NCI-H2107 (cell line): Measurements from ENCODE around the gene SMPDL3B.

Source experiments
- DNase-seq: peaks from one replicate; lab custom pipeline; 2025; lab: John Stamatoyannopoulos, UW

SMPDL3B gene

DNA sequence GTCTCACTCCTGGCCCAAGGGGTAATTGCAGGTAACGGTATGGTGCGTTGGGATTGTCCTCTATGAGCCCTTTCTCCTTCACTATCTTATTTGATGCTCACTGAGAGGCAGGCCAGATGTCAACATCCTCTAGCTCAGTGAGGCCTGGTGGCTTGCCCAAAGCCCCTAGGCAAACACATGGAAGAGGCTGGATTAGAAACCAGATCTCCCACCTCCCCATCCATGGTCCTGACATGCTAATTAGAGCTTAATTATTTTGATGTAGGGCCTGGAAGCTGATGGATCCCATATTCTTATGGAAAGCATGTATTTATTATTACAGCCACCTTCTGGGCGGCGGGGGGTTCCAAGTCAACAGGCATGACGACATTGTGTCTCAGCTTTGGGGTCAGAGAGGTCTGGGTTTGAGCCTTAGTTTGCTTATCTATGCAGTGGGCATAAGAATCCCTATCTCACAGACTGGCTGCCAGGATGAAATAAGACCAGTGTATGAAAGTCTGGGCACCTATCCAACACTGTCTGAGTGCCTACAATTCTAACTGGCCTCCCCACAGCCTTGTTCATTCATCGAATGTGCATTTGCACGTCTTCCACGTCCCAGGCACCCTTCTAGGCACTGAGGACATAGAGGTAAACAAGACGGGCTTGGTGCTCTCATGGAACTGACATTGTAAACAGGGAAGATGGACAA lies 6.2 kb downstream of the SMPDL3B start:
- DNase-seq: no peak

DNA sequence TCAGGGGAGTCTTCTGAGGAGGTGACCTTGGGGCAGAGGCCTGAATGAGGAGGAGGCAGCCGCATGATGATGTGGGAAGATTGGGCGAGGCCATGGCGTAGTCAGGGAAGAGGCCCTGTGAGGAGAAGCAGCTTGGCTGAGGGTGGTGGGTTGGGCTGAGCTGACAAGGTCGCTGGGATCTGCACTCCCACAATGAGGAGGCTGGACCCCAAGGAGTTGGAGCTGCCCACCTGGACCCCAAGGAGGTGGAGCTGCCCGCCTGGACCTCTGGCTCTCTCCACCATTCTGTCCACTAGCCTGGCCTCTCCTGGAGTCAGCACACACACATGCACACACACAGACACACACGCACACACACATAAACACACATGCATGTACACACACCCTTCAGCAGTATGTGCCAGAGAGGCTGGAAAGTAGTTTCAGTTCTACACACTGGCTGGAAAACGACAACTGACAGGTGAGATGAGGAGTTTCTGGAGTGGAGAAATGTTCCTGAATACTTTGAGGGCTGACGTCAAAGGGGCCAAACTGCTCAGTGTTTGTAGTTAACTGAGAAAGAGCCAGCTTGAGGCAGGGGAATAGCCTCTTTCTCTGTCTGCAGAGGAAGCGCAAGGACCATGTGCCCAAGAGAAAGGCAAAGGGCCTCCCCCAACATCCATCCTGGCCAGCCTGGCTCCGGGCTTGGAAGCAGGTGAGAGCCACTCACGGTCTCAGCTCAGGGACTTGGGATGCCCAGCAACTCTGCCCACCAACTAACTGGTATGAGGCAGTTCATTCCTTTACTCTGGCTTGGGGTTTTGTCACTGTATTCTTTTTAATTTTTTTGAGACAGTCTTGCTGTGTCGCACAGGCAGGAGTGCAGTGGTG lies 7.1 kb downstream of the SMPDL3B start:
- DNase-seq: no peak

DNA sequence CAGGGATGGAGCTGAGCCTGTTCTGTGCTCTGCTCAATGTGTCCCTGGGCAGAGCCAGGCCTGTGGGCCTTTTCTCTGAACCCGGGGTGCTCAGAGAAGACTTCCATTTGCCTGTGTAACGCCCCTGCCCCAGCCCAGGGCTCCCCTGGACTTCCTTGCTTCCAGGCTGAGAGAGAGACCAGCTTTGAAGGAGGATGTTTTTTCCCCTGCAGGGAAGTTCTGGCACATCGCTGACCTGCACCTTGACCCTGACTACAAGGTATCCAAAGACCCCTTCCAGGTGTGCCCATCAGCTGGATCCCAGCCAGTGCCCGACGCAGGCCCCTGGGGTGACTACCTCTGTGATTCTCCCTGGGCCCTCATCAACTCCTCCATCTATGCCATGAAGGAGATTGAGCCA lies 10.2 kb downstream of the SMPDL3B start:
- DNase-seq: no peak

DNA sequence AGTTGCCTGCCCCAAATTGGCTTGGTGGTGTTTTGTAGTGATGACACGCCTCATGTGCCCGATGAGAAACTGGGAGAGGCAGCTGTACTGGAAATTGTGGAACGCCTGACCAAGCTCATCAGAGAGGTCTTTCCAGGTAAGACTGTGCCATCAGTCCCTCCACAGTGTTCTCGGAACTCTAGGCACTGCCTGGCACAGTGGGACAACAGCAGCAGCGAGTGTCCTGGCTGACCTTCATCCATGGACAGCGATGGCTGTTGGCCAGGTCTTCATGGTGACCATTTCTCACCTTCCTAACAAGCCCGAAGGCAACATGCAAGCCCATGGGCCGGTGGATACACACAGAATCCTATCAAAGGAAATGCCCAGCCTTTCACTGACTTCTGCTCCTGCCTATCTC lies 14.2 kb downstream of the SMPDL3B start:
- DNase-seq: no peak

DNA sequence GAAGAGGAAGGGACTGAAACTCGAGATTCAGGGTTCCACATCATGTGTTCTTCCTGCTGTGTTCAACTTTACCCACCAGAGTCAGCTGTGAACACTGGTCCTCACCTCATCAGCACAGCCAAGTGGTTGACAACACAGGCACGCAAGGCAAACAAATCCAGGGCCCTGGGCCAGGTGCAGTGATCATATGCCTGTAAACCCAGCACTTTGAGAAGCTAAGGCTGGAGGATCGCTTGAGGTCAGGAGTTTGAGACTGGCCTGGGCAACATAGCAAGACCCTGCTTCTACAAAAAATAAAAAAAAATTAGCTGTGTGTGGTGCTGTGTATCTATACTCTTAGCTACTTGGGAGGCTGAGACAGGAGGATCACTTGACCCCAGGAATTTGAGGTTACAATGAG lies 16.6 kb downstream of the SMPDL3B start:
- DNase-seq: no peak

DNA sequence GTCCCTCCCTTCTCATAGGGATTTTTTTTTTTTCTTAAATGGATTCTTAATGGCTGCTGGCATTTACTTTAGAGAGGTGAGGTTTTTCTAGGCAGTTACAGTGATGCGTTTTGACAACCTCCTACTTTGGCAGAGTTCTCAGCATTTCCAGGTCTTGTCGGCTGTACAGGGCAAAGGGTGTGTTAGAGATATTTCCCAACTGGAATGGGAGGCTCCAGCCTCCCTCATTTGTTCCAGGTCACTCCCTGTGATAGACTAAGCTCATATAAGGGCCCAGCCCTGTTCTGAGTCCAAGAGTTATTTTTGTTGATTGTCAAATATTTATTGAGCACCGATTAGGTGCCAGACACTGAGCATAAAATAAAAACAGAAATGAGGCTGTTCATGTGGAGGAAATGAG lies 17.3 kb downstream of the SMPDL3B start:
- no peak for DNase-seq

DNA sequence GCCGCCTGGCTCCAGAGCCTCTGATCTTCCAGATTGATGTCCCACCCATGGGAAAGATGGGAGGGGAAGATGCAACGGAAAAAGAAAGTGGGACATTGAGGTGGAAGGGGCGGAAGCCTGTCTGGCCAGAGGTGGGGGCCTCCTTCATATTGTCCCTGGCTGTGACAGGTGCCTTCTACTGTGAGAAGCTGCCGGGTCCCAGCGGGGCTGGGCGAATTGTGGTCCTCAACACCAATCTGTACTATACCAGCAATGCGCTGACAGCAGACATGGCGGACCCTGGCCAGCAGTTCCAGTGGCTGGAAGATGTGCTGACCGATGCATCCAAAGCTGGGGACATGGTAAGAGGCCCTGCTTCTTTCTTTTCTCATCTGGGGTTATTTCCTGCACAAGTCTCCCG lies 19.4 kb downstream of the SMPDL3B start:
- no peak for DNase-seq

DNA sequence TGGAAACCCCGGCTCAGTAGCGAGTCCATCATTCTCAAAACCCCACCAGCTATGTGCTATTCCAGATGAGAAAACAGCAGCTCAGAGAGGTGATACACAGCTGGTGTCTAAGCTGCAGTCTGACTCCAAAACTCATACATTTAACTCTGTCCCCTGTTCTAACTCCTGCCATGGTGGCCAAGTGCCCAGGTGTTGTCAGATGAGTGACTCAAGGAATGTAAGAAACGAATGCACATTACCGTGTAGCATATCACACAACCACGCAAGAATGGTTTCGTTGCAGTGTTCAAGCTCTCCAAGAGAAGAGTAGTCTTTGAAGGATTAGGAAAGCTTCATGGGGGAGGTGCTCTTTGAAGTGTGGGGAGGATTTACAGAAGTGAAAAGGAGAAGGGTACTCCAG lies 20.3 kb downstream of the SMPDL3B start:
- no peak for DNase-seq

DNA sequence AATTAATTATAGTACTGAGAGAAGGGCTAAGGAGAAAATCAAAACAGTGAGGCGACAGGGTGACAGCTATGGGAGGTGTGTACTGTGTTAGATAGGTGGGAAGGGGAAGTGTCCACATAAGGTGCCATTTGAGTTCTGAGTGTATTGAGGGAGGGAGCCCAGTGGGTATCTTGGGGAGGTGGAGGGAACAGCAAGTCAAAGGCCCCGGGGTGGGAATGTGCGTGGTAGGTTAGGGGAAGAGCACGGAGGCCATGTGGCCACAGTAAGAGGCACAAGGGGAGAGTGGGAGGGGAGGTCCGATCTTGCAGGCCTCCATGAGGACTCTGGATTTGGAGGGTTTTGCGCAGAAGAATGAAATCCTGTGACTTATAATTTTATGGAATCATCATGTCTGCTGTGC lies 22.0 kb downstream of the SMPDL3B start:
- no peak for DNase-seq

DNA sequence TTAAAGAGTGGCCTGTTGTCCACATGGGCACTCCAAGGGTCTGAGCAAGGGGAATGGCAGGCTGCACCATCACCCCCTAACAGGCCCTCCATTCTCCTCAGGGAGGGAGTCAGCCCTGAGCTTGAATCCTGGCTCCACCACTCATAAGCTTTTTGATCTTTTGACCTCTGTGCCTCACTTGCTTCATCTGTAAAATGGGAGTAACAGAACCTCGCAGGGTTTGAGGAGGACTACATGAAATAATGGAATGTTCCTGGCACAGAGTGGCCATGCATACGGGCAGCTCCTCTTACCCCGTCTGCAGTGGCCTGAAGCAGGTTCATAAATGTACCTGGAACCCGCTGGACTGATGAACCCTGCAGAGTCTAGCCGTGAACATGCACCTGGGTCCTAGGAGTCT lies 22.9 kb downstream of the SMPDL3B start:
- no peak for DNase-seq

DNA sequence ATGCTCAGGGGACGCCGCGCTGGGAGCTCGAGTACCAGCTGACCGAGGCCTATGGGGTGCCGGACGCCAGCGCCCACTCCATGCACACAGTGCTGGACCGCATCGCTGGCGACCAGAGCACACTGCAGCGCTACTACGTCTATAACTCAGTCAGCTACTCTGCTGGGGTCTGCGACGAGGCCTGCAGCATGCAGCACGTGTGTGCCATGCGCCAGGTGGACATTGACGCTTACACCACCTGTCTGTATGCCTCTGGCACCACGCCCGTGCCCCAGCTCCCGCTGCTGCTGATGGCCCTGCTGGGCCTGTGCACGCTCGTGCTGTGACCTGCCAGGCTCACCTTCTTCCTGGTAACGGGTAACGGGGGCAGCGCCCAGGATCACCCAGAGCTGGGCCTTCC lies 23.7 kb downstream of the SMPDL3B start:
- no peak for DNase-seq

DNA sequence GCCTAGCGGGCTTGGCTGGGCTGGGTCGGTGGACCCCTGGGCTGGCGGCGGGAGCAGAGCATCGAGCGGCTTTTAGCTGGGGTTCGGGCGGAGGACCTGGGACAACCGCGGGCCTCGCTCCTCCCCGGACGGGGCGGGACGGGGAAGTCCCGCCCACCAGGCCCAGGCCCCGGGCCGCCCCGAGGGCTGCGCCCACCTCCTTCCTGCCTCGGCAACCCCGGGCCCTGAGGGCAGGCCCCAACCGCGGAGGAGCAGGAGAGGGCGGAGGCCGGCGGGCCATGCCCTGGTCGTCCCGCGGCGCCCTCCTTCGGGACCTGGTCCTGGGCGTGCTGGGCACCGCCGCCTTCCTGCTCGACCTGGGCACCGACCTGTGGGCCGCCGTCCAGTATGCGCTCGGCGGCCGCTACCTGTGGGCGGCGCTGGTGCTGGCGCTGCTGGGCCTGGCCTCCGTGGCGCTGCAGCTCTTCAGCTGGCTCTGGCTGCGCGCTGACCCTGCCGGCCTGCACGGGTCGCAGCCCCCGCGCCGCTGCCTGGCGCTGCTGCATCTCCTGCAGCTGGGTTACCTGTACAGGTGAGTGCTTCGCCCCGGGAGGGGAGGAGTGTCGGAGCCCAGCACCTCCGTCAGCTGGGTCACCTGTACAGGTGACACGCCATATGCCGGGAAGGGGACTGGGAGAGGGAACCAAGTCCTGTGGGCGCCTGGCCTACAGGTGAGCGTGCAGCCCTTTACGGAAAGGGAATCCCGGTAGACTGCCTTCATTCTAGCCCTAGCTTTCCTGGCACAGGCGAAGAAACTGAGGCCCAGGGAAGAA lies 25.2 kb downstream of the SMPDL3B start, which contains the start of gene XKR8:
TSS of gene XKR8 (plus strand) at position 182 of the 812 bp plus-strand sequence. CDS start at position 279, 97 bp downstream.
- no peak for DNase-seq

DNA sequence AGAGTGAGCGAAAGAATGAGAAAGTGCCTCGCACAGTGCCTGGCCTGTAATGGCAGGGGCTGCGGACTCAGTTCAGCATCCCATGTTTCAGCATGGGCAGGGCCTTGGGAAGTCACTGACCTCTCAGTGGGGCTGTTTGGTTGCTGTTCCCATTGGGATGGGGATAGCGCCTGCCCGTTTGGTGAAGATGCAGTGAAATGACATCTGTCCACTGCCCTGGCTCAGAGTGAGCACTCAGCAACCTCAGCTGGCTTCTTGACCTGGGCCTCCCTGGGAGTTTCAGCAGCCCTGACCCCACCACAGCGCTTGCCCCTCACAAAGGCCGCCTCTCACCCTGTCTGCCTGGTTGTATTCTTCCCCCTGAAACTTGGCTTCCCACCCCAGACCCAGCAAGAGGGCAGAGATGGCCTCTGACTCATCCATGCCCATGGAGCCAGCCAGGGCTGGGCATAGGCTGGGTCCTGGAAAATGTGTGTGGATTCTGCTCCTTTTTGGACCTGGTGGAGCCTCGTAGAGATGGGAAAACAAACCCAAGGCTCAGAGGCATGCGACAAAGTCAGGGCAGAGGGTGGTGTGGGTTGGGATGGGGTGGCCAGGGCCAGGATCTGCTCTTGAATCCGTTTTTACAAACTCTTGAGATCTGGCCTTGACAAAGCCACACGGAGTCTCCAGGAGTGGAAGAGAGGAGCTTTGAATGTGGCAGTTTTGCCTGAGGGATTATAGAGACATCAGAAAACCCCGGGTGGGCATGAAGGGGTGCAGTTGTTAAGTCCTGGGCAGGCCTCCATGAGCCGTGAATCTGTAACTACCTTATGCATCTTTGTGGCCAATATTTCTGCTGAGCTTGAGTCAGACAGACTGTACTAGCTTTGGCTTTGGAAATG lies 26.2 kb downstream of the SMPDL3B start:
- DNase-seq: no peak

DNA sequence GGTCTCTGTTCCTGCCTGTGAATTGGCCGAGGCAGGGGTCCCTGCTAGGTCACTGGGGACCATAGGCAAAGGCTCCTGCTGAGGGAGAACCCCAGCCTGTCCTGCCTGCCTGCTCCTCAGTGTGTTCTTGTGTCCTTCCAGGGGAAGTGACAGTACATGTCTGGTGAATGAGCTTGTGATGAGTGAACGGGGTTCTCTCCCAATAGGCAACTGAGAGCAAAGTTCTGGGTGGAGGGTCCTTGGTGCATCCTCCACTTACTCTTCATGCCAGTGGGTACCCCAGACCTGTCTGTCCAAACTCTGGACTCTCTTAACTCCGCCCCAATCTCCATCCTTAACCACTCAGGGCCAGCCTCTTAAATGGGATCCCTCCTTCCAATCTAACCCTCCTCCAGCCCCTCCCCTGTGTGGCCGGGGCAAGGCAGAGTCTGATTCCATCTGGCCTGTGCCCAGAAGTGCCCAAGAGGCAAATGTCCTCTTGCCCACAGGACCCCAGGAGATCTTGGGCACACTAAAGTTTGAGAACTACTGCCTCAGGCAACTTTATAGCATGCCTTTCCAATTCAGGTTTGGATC lies 26.9 kb downstream of the SMPDL3B start:
- no peak for DNase-seq

DNA sequence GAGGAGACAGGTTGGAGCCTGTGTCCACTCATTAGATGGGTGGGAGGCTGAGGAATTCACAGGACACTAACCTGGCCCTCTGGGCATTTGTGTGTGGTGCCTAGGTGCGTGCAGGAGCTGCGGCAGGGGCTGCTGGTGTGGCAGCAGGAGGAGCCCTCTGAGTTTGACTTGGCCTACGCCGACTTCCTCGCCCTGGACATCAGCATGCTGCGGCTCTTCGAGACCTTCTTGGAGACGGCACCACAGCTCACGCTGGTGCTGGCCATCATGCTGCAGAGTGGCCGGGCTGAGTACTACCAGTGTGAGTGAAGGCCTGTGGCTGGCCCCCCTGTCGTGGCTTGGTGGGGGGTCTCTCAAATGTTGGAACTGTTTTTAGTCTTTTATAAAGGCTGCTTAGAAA lies 28.6 kb downstream of the SMPDL3B start:
- DNase-seq: no peak

DNA sequence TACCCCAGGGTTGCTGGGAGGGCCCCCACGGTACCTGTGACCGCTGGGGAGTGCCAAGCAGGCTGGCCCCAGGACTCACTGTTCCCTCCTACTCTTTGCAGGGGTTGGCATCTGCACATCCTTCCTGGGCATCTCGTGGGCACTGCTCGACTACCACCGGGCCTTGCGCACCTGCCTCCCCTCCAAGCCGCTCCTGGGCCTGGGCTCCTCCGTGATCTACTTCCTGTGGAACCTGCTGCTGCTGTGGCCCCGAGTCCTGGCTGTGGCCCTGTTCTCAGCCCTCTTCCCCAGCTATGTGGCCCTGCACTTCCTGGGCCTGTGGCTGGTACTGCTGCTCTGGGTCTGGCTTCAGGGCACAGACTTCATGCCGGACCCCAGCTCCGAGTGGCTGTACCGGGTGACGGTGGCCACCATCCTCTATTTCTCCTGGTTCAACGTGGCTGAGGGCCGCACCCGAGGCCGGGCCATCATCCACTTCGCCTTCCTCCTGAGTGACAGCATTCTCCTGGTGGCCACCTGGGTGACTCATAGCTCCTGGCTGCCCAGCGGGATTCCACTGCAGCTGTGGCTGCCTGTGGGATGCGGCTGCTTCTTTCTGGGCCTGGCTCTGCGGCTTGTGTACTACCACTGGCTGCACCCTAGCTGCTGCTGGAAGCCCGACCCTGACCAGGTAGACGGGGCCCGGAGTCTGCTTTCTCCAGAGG lies 31.8 kb downstream of the SMPDL3B start:
- no peak for DNase-seq

DNA sequence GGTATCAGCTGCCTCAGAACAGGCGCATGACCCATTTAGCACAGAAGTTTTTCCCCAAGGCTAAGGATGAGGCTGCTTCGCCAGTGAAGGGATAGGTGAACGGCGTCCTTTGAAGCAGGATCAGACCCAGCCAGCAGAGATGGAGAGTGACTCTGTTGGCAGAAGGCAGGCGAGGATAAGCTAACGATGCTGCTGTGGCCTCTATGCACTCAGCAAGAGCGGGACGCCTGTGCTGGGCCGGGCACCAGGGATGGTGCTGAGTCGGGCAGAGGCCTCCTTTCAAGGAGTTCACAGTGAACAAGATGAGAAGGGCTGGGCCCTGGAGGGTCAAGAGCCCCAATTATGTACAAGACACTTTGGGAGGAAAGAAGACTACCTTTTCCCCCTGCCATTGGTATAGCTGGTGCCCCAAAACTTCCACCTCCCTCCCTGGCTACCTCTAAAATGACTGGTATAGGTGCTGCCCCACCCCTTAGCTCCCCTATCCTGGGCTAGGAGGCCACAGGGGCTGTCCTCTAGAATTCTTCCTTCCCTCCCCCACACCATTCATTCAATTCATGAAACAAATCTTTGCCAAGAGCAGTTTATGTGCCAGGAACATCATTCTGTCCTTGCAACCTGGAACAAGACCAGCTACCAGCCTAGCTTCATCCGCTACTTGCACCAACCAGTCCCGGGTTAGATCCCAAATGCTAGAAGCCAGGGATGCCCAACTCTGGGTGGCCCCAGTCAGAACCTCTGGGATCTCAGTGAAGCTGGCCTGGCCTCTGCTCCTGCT lies 32.5 kb downstream of the SMPDL3B start:
- no peak for DNase-seq

DNA sequence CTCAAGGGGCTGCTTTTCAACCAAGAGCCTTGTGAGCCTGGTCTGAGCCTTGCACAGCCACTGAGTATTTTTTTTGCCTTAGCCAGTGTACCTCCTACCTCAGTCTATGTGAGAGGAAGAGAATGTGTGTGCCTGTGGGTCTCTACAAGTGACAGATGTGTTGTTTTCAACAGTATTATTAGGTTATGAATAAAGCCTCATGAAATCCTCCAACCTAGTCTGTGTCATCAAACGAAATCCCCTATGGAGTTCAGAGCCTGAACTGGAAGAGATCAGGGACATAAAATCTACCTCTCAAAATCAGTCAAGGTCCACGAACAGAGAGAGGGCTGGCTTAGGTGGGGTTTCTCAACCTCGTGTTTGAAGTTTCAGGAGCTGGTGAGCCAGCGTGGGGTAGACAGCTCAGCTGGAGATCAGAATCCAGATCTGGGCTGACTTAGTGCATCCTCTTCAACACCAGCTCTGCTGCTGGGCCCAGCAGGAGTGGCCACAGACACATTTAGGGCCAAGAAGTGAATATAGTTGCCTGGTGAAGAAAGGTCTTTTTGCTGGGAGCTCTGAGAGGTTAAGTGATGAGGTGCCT lies 33.2 kb downstream of the SMPDL3B start:
- no peak for DNase-seq

DNA sequence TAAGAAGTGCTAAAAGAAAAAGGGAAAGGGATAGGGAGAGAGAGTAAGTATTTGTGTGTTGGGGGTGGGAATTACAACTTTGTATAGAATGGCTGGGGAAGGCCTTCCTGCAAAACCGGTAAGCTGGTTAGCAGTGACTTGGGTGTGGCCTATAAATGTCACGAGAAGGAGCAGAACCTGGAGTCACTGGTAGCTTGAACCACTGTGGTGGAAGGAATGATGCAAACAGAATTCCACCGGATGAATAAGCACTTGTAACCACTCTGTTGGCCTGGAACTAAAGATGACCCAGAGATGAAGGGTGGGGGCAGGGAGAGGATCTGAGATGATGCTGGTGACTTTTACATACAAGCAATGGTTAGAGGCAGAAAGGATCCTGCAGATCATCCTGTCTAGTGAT lies 33.9 kb downstream of the SMPDL3B start:
- DNase-seq: no peak
